HCT116 (cell line): ENCODE results near the gene SLC44A3.

Experiments used
- CEBPB ChIP-seq: IDR thresholded peaks from 2 replicates; pipeline ENCODE4 v1.6.1; 2012; ENCODE audit warnings: low read depth
- CTCF ChIP-seq, 3 experiments: fragments of 200-600 bp in 1 of 3; sonication (generic) in 1 of 3; IDR thresholded peaks in 2 of 3; conservative IDR thresholded peaks in 1 of 3; 2 replicates each; pipeline ENCODE4 v1.5.1; 2012 to 2017; ENCODE audit warnings: low read depth in 2 of 3, low read length in 2 of 3, antibody characterized with exemption in 1 of 3, borderline replicate concordance in 1 of 3, control low read depth in 1 of 3, mild to moderate bottlenecking in 1 of 3, mixed read lengths in 1 of 3, mixed run types in 1 of 3, moderate library complexity in 1 of 3; ENCODE audit not compliant: insufficient read depth in 1 of 3
- EZH2 ChIP-seq: fragments of 200-600 bp; sonication (generic); IDR thresholded peaks from 2 replicates; pipeline ENCODE4 v1.6.1; 2017; ENCODE audit warnings: antibody characterized with exemption, mixed run types
- EZH2phosphoT487 ChIP-seq: fragments of 200-600 bp; IDR thresholded peaks from 2 replicates; pipeline ENCODE4 v1.6.1; 2018; ENCODE audit warnings: antibody characterized with exemption, borderline replicate concordance
- POLR2A ChIP-seq: IDR thresholded peaks from 2 replicates; pipeline ENCODE4 v1.7.0; 2011; ENCODE audit warnings: borderline replicate concordance; ENCODE audit not compliant: insufficient read depth, insufficient read length; ENCODE audit errors: extremely low read depth
- POLR2AphosphoS5 ChIP-seq: IDR thresholded peaks from 2 replicates; pipeline ENCODE4 v1.6.1; 2011; ENCODE audit warnings: mild to moderate bottlenecking, low read depth, low read length, moderate library complexity
- RAD21 ChIP-seq: IDR thresholded peaks from 2 replicates; pipeline ENCODE4 v1.6.1; 2012; ENCODE audit warnings: low read depth, mild to moderate bottlenecking
- YY1 ChIP-seq: IDR thresholded peaks from 2 replicates; pipeline ENCODE4 v1.6.1; 2011; ENCODE audit warnings: low read length, low read depth, moderate library complexity, mild to moderate bottlenecking; ENCODE audit not compliant: insufficient replicate concordance; ENCODE audit errors: extremely low read depth

GRCh38 chr1:94804442-94804837 is 15.7 kb upstream of the SLC44A3 start:
- TF ChIP-seq POLR2AphosphoS5 (no peak), CTCF (IDR thresholded peaks at IDR 0.05 in 2 of 3, conservative IDR thresholded peaks at IDR 0.05 in 1 of 3; ENCODE audit: borderline replicate concordance in 1 of 3, insufficient read depth in 1 of 3, low read depth in 2 of 3, low read length in 2 of 3) (no peak), EZH2phosphoT487 (no peak), POLR2A (no peak), YY1 (no peak), EZH2 (no peak), RAD21 (no peak), CEBPB (no peak)
